Endothelial cell of coronary artery (primary cell): ENCODE data around the gene RIOK3. TPM values are rescaled to one million over a fixed set of nuclear protein-coding genes. Genes with fewer than 3 reads are reported as not detected.

Experiments used
- total RNA-seq: library from RNA; depleted of rRNA; stranded (reverse); fragments of >200 nt; gene quantifications from 2 replicates; pipeline ENCODE4 v1.2.3, GENCODE V29; 2014

Gene RIOK3, protein sequence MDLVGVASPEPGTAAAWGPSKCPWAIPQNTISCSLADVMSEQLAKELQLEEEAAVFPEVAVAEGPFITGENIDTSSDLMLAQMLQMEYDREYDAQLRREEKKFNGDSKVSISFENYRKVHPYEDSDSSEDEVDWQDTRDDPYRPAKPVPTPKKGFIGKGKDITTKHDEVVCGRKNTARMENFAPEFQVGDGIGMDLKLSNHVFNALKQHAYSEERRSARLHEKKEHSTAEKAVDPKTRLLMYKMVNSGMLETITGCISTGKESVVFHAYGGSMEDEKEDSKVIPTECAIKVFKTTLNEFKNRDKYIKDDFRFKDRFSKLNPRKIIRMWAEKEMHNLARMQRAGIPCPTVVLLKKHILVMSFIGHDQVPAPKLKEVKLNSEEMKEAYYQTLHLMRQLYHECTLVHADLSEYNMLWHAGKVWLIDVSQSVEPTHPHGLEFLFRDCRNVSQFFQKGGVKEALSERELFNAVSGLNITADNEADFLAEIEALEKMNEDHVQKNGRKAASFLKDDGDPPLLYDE
- 51.3 and 76.0 TPM in 2 replicates for total RNA-seq

DNA sequence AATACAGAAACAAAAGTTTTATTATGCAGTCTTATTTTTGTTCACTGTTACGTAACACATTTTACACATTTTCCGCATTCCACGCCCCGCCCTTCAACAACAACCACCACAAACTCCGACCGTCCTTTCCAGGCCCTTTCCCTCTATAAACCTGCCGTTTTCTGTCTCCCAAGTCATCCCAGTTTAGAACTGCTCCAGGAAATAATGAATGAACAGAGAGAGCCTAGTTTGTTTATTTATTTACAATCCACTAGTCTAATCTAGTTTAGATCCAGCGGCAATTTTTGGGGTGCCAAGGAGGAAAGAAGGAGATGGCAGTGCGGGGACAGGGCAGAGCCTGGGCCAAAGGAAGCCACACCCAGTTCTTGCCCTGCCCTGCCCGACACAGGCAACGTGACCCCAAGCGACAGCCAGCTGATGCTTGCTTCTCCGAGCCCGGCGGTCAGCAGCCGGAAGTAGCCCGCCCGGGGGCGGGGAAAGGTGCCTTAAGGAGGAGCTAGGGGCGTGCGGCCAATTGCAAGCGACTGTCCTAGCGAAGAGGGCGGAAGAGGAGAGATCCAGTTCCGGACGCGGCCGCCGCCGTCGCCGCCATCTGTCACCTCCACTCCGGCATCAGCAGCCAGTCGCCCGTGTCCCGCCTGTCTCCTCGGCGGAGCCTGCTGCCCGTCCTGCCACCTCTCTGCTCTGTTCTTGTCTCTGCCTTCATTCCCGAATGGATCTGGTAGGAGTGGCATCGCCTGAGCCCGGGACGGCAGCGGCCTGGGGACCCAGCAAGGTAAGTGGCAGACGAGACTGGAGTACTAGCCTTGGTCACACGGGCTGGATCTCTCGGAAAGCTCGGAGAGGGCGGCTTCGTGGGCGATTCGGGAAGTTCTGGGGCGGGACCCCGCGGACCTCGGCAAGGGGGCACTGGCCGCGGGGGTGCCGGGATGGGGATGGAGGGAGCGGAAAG, at the start of gene RIOK3:
TSS of gene RIOK3 (plus strand) at position 560 of the 952 bp plus-strand sequence. CDS start at position 713, 153 bp downstream.

DNA sequence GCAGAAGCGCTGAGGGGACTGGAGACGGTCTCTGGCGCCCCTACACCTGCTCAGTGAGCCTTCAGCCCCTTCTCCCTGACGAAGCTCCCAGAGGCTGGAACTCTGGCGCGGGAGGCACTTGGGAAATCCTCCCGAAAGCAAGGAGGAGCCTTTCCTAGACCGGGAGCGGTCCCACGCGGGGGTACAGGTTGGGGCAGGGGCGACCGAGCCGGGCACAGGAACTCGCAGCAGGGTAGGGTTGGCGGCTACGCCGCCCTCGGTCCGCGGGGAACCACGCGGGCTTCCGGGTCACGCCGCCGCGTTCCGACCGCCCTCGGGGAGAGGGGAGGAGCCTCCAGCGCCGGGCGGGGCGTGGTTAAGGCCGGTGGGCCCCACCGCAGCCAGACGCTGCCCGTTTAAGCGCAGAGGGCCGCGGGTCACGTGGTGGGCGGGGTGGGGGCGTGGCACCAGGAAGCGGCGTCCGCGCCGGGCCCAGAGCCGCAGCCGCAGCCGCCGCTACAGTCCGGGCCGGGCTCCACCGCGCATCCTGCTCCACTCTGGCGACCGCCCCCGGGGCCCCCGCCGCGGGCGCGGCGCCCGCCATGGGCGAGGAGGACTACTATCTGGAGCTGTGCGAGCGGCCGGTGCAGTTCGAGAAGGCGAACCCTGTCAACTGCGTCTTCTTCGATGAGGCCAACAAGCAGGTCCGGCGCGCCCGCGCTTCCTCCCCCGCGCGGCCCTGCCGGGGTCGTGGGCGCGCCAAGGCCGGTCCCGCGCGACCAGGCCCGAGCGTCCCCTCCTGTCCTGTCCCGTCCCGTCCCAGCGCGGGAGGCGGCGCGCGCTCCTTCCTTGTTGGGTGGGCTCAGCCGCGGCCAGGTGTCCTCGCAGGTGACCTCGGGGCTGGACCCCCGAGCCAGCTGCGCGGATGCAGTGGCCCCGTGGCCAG, 50.2 kb downstream of the RIOK3 start, which contains the start of gene RMC1:
TSS of gene RMC1 (plus strand) at position 474 of the 925 bp plus-strand sequence. CDS start at position 582, 108 bp downstream.

Other genes with a start within 250 kb of the RIOK3 start
- 19.3 and 23.3 TPM in 2 replicates for gene RMC1, start 50.2 kb downstream of the RIOK3 start, total RNA-seq
- gene NPC1, start 133.2 kb downstream of the RIOK3 start, total RNA-seq = 24.7 and 33.8 TPM in 2 replicates
- 0.27 and 0.85 TPM in 2 replicates for gene ANKRD29, start 209.6 kb downstream of the RIOK3 start, total RNA-seq
- 3.0 and 3.1 TPM in 2 replicates for gene LAMA3, start 236.2 kb downstream of the RIOK3 start, total RNA-seq